KMS-11 (cell line): ENCODE results near the gene ANO9.

ENCODE experiments used
- H2AFZ ChIP-seq: fragments of 200-600 bp; sonication (generic); 2 replicates; pipeline ENCODE4 v1.6.1; 2016; ENCODE audit warnings: antibody characterized with exemption, mixed run types, low read depth
- H3K27ac ChIP-seq: fragments of 200-600 bp; sonication (generic); 2 replicates; pipeline ENCODE4 v1.6.1; 2016; ENCODE audit warnings: mild to moderate bottlenecking, mixed run types
- H3K27me3 ChIP-seq: fragments of 200-600 bp; sonication (generic); 2 replicates; pipeline ENCODE4 v1.6.1; 2017; ENCODE audit warnings: mild to moderate bottlenecking, low read depth, mixed run types, moderate library complexity; ENCODE audit not compliant: insufficient read depth
- H3K36me3 ChIP-seq: fragments of 200-600 bp; sonication (generic); 2 replicates; pipeline ENCODE4 v1.6.1; 2017; ENCODE audit warnings: mild to moderate bottlenecking, mixed run types; ENCODE audit not compliant: insufficient read depth
- H3K4me1 ChIP-seq: fragments of 200-600 bp; sonication (generic); 2 replicates; pipeline ENCODE4 v1.6.1; 2016; ENCODE audit warnings: mild to moderate bottlenecking, low read depth, mixed run types; ENCODE audit not compliant: poor library complexity, severe bottlenecking
- H3K4me2 ChIP-seq: fragments of 200-600 bp; sonication (generic); 2 replicates; pipeline ENCODE4 v1.7.0; 2016; ENCODE audit warnings: mild to moderate bottlenecking, mixed run types
- H3K4me3 ChIP-seq: fragments of 200-600 bp; sonication (generic); IDR thresholded peaks from 2 replicates; pipeline ENCODE4 v1.6.1; 2017; ENCODE audit warnings: low read depth, low read length, mixed read lengths; ENCODE audit not compliant: insufficient read depth
- H3K79me2 ChIP-seq: fragments of 200-600 bp; sonication (generic); 2 replicates; pipeline ENCODE4 v1.6.1; 2016; ENCODE audit warnings: low read depth, mixed run types; ENCODE audit not compliant: insufficient read depth
- H3K9ac ChIP-seq: fragments of 200-600 bp; sonication (generic); 2 replicates; pipeline ENCODE4 v1.6.1; 2016; ENCODE audit warnings: mild to moderate bottlenecking, mixed run types
- H4K20me1 ChIP-seq: fragments of 200-600 bp; sonication (generic); 2 replicates; pipeline ENCODE4 v1.6.1; 2016; ENCODE audit warnings: mild to moderate bottlenecking, mixed run types; ENCODE audit not compliant: insufficient read depth
- CTCF ChIP-seq: fragments of 200-600 bp; sonication (generic); conservative IDR thresholded peaks from 2 replicates; pipeline ENCODE4 v1.6.1; 2017; ENCODE audit warnings: low read depth, mild to moderate bottlenecking, antibody characterized with exemption, low read length, moderate library complexity, mixed read lengths

Gene ANO9

DNA sequence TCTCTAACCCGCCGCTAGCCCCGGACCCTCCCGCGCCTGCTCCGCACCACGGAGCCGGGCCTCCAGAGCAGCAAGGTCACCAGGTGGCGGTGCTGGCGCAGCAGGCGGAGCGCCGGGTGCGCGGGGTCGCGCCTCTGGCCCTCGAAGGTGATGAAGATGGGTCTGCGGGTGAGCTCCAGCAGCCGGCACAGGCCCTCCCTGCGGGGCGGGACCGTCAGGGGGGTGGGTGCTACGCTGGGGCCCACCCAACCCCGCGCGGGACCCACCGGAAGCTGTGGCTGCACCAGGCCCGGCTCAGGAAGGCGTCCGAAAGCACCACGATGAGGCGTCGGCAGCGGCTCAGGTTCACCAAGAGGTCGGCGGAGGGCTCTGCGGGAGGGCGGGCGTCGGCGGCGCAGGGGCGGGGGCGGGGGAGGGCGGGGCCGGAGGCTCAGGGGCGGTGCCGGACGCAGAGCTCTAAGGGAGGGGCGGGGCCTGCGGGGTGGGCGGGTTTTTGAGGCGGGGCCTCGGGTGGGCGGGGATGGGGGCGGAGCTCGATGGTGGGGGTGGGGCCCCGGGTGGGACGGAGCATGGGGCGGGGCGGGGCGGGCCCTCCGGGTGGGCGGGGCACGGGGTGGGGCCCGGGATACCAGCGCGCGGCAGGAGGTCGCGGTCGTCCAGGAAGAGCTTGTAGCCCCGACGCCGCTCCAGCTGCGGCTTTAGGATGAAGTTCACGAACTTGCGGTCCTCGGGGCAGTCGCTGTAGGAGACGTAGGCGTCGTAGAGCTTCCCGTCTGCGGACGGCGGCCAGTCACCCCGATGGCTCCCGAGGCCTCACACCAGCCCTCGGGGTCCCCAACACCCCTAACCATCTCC is 34.8 kb downstream of the ANO9 start:
- Histone ChIP-seq H3K4me2 (peak overlapping the region; percentile 67), H3K79me2 (no peaks in the 10 kb centered on the region), H3K4me1 (peaks cover 4% of the 10 kb centered on the region), H3K27ac (no peak overlapping the region), H4K20me1 (no peaks in the 10 kb centered on the region), H3K27me3 (peaks cover 12% of the 10 kb centered on the region), H3K4me3 (no peak overlapping the region), H2AFZ (peak overlapping the region; percentile 57), H3K36me3 (no peaks in the 10 kb centered on the region), H3K9ac (no peak overlapping the region)
- no peak for TF ChIP-seq CTCF

- H3K4me2 ChIP-seq, result peak overlapping the region; percentile 67
- H3K79me2 ChIP-seq, result no peaks in the 10 kb centered on the region
- H3K9ac ChIP-seq, result no peak overlapping the region
- peaks cover 12% of the 10 kb centered on the region for H3K27me3 ChIP-seq
- peak overlapping the region; percentile 57 for H2AFZ ChIP-seq
- peaks cover 4% of the 10 kb centered on the region for H3K4me1 ChIP-seq
- no peaks in the 10 kb centered on the region for H4K20me1 ChIP-seq
- no peak for TF ChIP-seq CTCF
- H3K27ac ChIP-seq, result no peak overlapping the region
- H3K36me3 ChIP-seq, result no peaks in the 10 kb centered on the region
- no peak overlapping the region for H3K4me3 ChIP-seq
These were observed 35.6 kb downstream of the ANO9 start for GRCh38 chr11:405954-406795.

DNA sequence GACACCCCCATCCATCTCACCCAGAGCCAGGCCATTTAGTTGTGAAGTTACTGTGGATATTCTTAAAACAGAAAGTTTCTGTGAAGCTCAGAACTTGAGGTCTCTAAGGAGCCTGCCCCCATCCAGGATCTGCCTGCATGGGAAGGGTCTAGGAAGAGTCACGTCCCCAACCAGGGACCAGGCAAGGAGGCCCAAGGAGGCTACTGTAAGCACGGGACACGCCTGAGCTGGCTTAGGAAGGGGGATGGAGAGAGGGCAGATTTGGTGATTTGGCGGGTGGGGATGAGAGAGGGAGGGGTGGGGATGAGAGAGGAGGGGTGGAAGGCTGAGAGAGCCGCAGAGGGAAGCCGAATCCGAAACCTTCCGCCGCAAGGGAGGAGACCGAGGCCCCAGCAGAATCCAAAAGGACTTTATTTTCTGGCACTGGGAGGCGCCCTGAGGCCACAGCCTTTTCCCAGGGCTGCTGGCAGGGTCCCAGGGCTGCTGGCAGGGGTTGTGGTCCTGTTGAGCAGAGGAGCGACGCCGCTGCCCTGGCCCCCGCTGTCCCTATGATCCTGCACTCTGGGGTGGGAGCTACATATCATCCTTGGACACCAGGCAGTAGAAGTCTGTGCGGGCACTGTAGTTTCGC is 36.4 kb downstream of the ANO9 start:
- H3K79me2 ChIP-seq, result no peaks in the 10 kb centered on the region
- H3K4me2 ChIP-seq, result no peak overlapping the region
- peaks cover 4% of the 10 kb centered on the region for H3K4me1 ChIP-seq
- H3K4me3 ChIP-seq, result no peak overlapping the region
- no peaks in the 10 kb centered on the region for H4K20me1 ChIP-seq
- H3K27me3 ChIP-seq, result peaks cover 12% of the 10 kb centered on the region
- no peak overlapping the region for H3K9ac ChIP-seq
- TF ChIP-seq CTCF, result no peak
- no peaks in the 10 kb centered on the region for H3K36me3 ChIP-seq
- no peak overlapping the region for H3K27ac ChIP-seq
- H2AFZ ChIP-seq, result no peak overlapping the region

GRCh38 chr11:404551-405264 is 37.1 kb downstream of the ANO9 start:
- Histone ChIP-seq H2AFZ (no peak overlapping the region), H4K20me1 (no peaks in the 10 kb centered on the region), H3K4me3 (no peak overlapping the region), H3K9ac (no peak overlapping the region), H3K36me3 (no peaks in the 10 kb centered on the region), H3K27me3 (peaks cover 5% of the 10 kb centered on the region; the same call in 1 of the 2 replicates), H3K27ac (no peak overlapping the region), H3K4me2 (no peak overlapping the region), H3K79me2 (no peaks in the 10 kb centered on the region), H3K4me1 (peaks cover 4% of the 10 kb centered on the region)
- no peak for TF ChIP-seq CTCF
